ENCODE data around the gene SPPL3.

The SPPL3 gene

DNA sequence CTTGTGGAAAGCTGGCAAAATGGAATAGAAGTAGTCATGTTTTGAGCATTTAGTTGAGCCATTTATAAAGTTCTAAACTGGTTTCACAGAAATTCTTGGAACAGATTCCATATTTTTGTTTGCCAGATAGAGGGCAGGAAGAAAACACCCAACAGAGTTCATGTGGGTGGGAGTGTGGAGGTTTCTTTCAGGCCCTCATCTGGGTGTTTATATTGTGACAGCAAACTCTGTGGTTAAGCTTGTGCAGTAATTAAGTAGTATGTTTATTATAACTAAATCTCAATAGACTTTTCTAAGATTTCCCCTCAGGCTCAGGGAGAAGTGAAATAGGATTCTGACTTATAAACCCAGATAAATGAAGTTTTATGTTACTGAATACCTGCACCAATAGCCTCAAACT is 57.4 kb downstream of the SPPL3 start:
- DNase-seq = no peak
- TF ChIP-seq, protein P1, sequence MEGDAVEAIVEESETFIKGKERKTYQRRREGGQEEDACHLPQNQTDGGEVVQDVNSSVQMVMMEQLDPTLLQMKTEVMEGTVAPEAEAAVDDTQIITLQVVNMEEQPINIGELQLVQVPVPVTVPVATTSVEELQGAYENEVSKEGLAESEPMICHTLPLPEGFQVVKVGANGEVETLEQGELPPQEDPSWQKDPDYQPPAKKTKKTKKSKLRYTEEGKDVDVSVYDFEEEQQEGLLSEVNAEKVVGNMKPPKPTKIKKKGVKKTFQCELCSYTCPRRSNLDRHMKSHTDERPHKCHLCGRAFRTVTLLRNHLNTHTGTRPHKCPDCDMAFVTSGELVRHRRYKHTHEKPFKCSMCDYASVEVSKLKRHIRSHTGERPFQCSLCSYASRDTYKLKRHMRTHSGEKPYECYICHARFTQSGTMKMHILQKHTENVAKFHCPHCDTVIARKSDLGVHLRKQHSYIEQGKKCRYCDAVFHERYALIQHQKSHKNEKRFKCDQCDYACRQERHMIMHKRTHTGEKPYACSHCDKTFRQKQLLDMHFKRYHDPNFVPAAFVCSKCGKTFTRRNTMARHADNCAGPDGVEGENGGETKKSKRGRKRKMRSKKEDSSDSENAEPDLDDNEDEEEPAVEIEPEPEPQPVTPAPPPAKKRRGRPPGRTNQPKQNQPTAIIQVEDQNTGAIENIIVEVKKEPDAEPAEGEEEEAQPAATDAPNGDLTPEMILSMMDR (IDR thresholded peaks at IDR 0.05; ENCODE audit: low read depth, low read length) = no peak
- no peak overlapping the region for H3K4me3 ChIP-seq (ENCODE audit: low read depth, low read length)
- H3K36me3 ChIP-seq = no peaks in the 10 kb centered on the region
- no peaks in the 10 kb centered on the region for H3K9me3 ChIP-seq (ENCODE audit: severe bottlenecking)
- no peak overlapping the region for H3K27ac ChIP-seq
- H3K27me3 ChIP-seq (ENCODE audit: insufficient read depth, low read depth, severe bottlenecking) = no peaks in the 10 kb centered on the region

DNA sequence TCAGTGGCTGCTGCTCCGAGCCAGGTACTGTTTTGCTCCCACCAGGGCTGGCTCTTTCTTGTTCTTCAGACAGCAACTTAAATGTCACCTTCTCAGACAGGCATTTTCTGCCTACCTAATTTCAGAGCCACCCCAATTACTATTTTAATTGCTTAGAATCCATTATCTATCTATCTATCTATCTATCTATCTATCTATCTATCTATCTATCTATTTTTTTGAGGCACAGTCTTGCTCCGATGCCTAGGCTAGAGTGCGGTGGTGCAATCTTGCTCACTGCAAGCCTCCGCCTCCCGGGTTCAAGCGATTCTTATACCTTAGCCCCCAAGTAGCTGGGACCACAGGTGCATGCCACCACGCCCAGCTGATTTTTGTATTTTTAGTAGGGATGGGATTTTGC is 58.5 kb downstream of the SPPL3 start:
- Histone ChIP-seq H3K4me3 (ENCODE audit: low read depth, low read length) (no peak overlapping the region), H3K36me3 (no peaks in the 10 kb centered on the region), H3K27me3 (ENCODE audit: insufficient read depth, low read depth, severe bottlenecking) (no peaks in the 10 kb centered on the region), H3K27ac (no peak overlapping the region), H3K9me3 (ENCODE audit: severe bottlenecking) (no peaks in the 10 kb centered on the region)
- TF ChIP-seq, protein P1 (IDR thresholded peaks at IDR 0.05; ENCODE audit: low read depth, low read length) = no peak
- DNase-seq = no peak

DNA sequence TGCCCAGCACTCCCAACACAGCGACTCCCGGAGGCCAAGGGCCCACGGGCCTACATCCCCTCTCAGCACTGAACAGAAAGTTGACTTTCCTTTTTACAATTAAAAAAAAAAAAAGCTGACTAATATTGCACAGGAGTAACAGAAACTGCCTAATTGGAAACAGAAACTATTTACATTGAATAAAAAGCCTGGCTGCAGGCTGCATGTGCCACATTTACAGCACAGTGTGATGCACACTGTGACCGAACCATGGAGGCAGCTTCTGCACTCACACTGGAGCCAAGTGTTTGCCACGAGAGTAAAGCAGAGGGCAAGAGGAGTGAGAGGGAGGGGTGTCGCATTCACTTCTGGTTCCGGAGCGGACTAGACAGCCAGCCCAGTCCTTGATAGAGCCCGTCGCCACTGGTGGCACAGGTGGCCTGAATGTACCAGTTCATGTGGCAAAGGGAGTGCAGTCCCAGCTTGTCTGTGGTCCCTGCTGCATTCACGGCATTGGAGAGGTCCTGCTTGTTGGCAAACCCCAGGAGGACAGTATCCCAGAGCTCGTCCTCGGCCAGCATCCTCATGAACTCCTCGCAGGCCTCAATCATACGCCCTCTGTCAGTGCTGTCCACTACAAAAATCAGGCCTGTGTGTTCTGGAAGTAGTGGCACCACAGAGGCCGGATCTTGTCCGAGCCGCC is 59.2 kb downstream of the SPPL3 start:
- DNase-seq = no peak
- TF ChIP-seq, protein P1 (IDR thresholded peaks at IDR 0.05; ENCODE audit: low read depth, low read length) = no peak
- Histone ChIP-seq H3K27me3 (ENCODE audit: insufficient read depth, low read depth, severe bottlenecking) (no peaks in the 10 kb centered on the region), H3K4me3 (ENCODE audit: low read depth, low read length) (no peak overlapping the region), H3K27ac (no peak overlapping the region), H3K9me3 (ENCODE audit: severe bottlenecking) (no peaks in the 10 kb centered on the region), H3K36me3 (no peaks in the 10 kb centered on the region)

DNA sequence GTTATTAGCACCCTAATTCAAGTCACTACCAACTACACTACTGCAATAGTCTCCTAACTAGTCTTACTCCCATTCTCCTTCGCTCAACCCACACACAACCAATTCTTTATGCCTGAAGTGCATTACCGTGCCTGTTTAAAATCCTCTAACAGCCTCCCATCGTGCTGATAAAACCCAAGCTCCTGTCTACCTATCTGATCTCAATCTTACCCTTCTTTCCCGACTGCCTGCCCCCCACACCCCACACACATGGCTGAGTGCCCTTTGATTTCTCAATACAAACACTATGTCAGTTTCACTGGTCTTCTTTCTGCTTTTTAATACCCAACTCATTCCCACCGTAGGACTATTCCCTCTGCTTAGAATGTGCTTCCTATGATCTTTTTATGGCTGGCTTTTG is 59.9 kb downstream of the SPPL3 start:
- no peak for DNase-seq
- H3K27me3 ChIP-seq (ENCODE audit: insufficient read depth, low read depth, severe bottlenecking) = no peaks in the 10 kb centered on the region
- H3K4me3 ChIP-seq (ENCODE audit: low read depth, low read length) = no peak overlapping the region
- no peaks in the 10 kb centered on the region for H3K9me3 ChIP-seq (ENCODE audit: severe bottlenecking)
- H3K36me3 ChIP-seq = no peaks in the 10 kb centered on the region
- TF ChIP-seq, protein P1 (IDR thresholded peaks at IDR 0.05; ENCODE audit: low read depth, low read length) = no peak
- no peak overlapping the region for H3K27ac ChIP-seq

DNA sequence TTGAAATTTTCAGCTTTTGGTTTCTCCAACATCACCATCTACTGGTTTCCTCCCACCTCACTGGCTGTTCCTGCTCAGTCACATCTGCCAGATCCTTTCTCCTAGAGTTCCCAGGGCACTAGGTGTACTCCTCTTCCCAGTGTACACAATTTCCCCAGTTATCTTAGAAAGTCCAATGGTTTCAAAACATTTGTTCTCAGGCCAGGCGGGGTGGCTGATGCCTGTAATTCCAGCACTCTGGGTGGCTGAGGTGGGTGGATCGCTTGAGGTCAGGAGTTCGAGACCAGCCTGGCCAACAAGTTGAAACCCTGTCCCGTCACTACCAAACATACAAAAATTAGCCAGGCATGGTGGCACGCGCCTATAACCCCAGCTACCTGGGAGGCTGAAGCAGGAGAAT is 60.7 kb downstream of the SPPL3 start:
- H3K9me3 ChIP-seq (ENCODE audit: severe bottlenecking) = no peaks in the 10 kb centered on the region
- H3K4me3 ChIP-seq (ENCODE audit: low read depth, low read length) = no peak overlapping the region
- H3K27ac ChIP-seq = no peak overlapping the region
- DNase-seq = no peak
- H3K27me3 ChIP-seq (ENCODE audit: insufficient read depth, low read depth, severe bottlenecking) = no peaks in the 10 kb centered on the region
- no peaks in the 10 kb centered on the region for H3K36me3 ChIP-seq
- TF ChIP-seq, protein P1 (IDR thresholded peaks at IDR 0.05; ENCODE audit: low read depth, low read length) = no peak

DNA sequence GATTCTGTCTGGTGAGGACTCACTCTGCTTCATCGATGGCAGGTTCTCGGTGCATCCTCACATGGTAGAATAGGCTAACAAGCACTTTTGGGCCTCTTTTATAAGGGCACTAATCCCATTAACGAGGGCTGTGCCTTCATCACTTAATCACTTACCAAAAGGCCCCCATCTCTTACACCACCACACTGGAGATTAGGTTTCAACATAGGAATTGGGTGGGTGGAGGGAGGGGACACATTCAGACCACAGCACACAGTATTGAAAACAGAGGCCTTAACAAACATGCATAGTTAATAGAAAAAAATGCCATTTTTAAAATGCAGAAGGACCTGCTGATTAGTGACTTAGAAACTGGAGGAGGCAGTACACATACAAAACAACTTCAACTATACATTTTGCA is 61.6 kb downstream of the SPPL3 start:
- TF ChIP-seq, protein P1 (IDR thresholded peaks at IDR 0.05; ENCODE audit: low read depth, low read length) = no peak
- Histone ChIP-seq H3K4me3 (ENCODE audit: low read depth, low read length) (no peak overlapping the region), H3K9me3 (ENCODE audit: severe bottlenecking) (no peaks in the 10 kb centered on the region), H3K36me3 (no peaks in the 10 kb centered on the region), H3K27ac (no peak overlapping the region), H3K27me3 (ENCODE audit: insufficient read depth, low read depth, severe bottlenecking) (no peaks in the 10 kb centered on the region)
- DNase-seq = no peak

Measured in WERI-Rb-1 (cell line).